HFFc6 (cell line): ENCODE data around the gene MIS12. TPM values are rescaled to one million over a fixed set of nuclear protein-coding genes. Genes with fewer than 3 reads are reported as not detected.
A peak's percentile ranks its signal among the peaks of the same experiment; 100 is the strongest.

Source experiments
- DNase-seq: peaks from one replicate; pipeline ENCODE4 v3.0.0-alpha.2; 2018
- H3K27ac Mint-ChIP-seq: 2 replicates; pipeline ENCODE4 v1.8.0; 2020; ENCODE audit warnings: mild to moderate bottlenecking, mixed read lengths
- H3K27me3 Mint-ChIP-seq: 2 replicates; pipeline ENCODE4 v1.8.0; 2021; ENCODE audit warnings: mild to moderate bottlenecking, moderate library complexity, mixed read lengths; ENCODE audit not compliant: insufficient read depth
- H3K36me3 Mint-ChIP-seq: 2 replicates; pipeline ENCODE4 v1.8.0; 2021; ENCODE audit warnings: low read depth, mixed read lengths
- H3K4me1 Mint-ChIP-seq: 2 replicates; pipeline ENCODE4 v1.8.0; 2020; ENCODE audit warnings: low read depth, mixed read lengths
- H3K4me3 Mint-ChIP-seq: 2 replicates; pipeline ENCODE4 v1.8.0; 2020; ENCODE audit warnings: mild to moderate bottlenecking, moderate library complexity, mixed read lengths
- H3K9me3 Mint-ChIP-seq: 2 replicates; pipeline ENCODE4 v1.8.0; 2020; ENCODE audit warnings: mild to moderate bottlenecking, mixed read lengths
- total RNA-seq, 6 experiments: library from RNA; stranded (reverse); fragmentation: NEBNext Ultra II Directional; extraction: Animal tissue kit (Norgen Biotek cat#: 25700); gene quantifications; 2 replicates in 1 of 6; 3 replicates in 5 of 6; pipeline ENCODE4 v1.2.3, GENCODE V29; 2021
- TF ChIP-seq, protein P1 (sequence below): fragments of 200-600 bp; sonication (generic); IDR thresholded peaks from 2 replicates; pipeline ENCODE4 v1.5.0; 2021; ENCODE audit warnings: antibody characterized with exemption, mild to moderate bottlenecking

Gene MIS12
- total RNA-seq, 6 experiments from 2014 or later: 7.8 to 10.8 (median 9.5) TPM

DNA sequence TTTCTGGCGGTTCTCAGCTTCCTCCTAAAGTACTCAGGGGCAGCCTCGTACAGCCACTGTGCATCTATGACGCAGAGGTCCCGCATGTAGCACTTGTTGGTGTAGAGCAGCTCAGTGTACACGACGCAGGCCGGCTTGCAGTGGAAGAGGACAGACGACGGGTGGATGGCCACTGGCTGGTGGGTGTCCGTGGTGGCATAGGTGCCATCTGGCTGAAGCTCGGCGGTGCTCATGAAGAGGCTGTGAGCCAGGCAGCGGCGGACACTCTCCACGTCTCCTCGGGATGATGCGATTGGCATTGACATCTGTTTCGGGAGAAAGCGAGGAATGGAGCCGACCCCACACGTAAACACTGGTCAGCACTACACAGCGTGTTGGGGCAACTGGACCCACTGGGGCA, 42.2 kb upstream of the MIS12 start:
- Mint-ChIP-seq H3K27ac (no peak overlapping the region), H3K9me3 (no peaks in the 10 kb centered on the region), H3K36me3 (peaks cover 29% of the 10 kb centered on the region), H3K4me3 (no peak overlapping the region), H3K4me1 (peaks cover 13% of the 10 kb centered on the region), H3K27me3 (no peaks in the 10 kb centered on the region)
- no peak for DNase-seq
- TF ChIP-seq, protein P1, sequence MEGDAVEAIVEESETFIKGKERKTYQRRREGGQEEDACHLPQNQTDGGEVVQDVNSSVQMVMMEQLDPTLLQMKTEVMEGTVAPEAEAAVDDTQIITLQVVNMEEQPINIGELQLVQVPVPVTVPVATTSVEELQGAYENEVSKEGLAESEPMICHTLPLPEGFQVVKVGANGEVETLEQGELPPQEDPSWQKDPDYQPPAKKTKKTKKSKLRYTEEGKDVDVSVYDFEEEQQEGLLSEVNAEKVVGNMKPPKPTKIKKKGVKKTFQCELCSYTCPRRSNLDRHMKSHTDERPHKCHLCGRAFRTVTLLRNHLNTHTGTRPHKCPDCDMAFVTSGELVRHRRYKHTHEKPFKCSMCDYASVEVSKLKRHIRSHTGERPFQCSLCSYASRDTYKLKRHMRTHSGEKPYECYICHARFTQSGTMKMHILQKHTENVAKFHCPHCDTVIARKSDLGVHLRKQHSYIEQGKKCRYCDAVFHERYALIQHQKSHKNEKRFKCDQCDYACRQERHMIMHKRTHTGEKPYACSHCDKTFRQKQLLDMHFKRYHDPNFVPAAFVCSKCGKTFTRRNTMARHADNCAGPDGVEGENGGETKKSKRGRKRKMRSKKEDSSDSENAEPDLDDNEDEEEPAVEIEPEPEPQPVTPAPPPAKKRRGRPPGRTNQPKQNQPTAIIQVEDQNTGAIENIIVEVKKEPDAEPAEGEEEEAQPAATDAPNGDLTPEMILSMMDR: no peak

DNA sequence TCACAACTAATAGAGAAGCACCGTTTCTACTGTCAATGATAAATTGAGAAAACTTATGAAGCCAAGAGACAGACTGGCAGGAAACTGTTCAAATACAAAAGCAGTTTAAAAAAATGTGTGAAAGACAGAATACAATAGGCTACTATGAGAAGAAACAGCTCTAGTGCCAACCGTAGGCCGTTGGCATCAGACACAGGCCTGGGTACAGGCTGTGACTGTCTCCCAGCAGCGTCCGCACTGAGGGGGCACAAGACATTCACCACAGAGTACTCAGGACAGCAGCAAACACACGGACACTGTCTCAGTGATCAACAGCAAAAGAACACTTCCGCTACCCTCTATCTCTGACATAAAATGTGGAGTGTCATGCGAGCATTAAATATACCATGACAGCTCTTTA, 39.6 kb upstream of the MIS12 start:
- no peak for DNase-seq
- Mint-ChIP-seq H3K27me3 (no peaks in the 10 kb centered on the region), H3K27ac (no peak overlapping the region), H3K36me3 (peaks cover 41% of the 10 kb centered on the region), H3K4me1 (peaks cover 6% of the 10 kb centered on the region; the same call in 1 of the 2 replicates), H3K9me3 (no peaks in the 10 kb centered on the region), H3K4me3 (no peak overlapping the region)
- TF ChIP-seq, protein P1: no peak

DNA sequence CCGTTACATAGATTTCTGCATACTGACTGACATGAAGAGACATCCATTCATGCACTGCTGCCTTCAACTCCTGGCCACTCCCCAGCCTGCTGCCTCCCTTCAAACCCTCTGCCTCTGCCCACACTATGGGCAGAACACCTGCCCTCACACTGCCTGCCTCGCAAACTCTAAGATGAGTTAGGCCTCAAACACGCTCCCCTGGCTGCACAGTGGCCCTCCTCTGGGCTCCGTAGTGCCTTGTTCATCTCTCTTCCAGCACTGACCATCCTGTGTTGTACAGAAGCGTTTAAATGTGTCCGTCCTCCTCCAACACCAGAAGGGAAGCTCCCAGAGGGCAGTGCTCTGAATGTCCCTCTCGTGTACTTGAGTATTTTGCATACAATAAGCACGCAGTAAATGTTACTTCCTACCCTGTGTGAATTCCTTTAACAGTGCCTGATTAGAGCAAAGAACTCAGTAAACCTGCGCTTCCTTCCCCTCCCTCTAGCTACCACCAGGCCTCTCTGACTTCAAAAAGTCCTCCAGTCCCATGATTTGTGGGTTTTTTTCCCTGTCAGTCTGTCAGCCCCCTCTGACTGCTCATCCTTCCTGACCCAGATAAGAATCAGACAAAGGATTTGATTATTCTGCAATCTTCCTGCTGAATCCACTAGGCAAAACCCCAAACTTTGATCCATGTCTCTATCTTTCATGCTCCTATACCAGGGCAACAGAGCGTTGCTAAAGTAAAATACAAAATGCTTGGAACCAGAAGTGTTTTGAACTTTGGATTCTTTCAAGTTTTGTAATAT, 21.5 kb upstream of the MIS12 start:
- Mint-ChIP-seq H3K4me1 (peaks cover 33% of the 10 kb centered on the region), H3K36me3 (peaks cover 9% of the 10 kb centered on the region; the same call in 1 of the 2 replicates), H3K27me3 (peaks cover 5% of the 10 kb centered on the region), H3K9me3 (no peaks in the 10 kb centered on the region), H3K27ac (no peak overlapping the region; the same call in 1 of the 2 replicates), H3K4me3 (no peak overlapping the region)
- TF ChIP-seq, protein P1: no peak
- DNase-seq: no peak

DNA sequence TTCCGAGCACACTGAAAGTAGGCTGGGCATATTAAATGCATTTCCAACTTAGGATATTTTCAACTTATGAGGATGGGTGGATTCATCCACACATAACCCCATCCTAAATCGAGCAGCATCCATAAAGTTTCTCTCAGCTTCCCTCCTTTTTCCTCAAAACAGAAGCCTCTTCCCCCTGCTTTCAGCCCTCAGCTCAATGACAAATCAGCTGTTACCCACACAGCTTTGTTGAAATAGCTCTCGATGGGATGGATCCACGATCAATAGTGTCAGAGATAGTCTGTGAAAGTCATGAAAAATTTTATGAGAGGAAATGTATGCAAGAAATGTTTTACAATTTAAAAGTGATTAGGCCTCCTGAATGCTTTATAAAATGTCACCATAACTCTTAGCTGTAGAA, 20.1 kb upstream of the MIS12 start:
- H3K4me1 Mint-ChIP-seq: peaks cover 33% of the 10 kb centered on the region
- no peak overlapping the region for H3K27ac Mint-ChIP-seq
- H3K4me3 Mint-ChIP-seq: peak overlapping the region; percentile 95
- peaks cover 6% of the 10 kb centered on the region for H3K36me3 Mint-ChIP-seq
- H3K9me3 Mint-ChIP-seq: no peaks in the 10 kb centered on the region
- no peak for DNase-seq
- TF ChIP-seq, protein P1: no peak
- H3K27me3 Mint-ChIP-seq: peaks cover 3% of the 10 kb centered on the region; the same call in 1 of the 2 replicates

- no peaks in the 10 kb centered on the region for H3K9me3 Mint-ChIP-seq
- peaks cover 3% of the 10 kb centered on the region; the same call in 1 of the 2 replicates for H3K27me3 Mint-ChIP-seq
- DNase-seq: no peak
- peak overlapping the region; percentile 95 for H3K4me3 Mint-ChIP-seq
- TF ChIP-seq, protein P1: no peak
- peak overlapping the region; percentile 68 for H3K27ac Mint-ChIP-seq
- peaks cover 37% of the 10 kb centered on the region for H3K4me1 Mint-ChIP-seq
- H3K36me3 Mint-ChIP-seq: peaks cover 6% of the 10 kb centered on the region
These were observed 18.9 kb upstream of the MIS12 start for GRCh38 chr17:5467416-5467815.
